GM18907 (cell line): ENCODE data around the gene TMEFF1.
"Not testable (repeated sequence)": the region's sequence is repeated elsewhere in the genome, so short reads cannot be mapped to it uniquely, and the experiment has no call there.

Experiments
- ATAC-seq: cut with Tn5 transposase; IDR thresholded peaks from one replicate; pipeline ENCODE4 v1.9.1; 2021; ENCODE audit warnings: mild to moderate bottlenecking, moderate library complexity; ENCODE audit not compliant: unreplicated experiment

The TMEFF1 gene

GRCh38 chr9:100488177-100488576 is 15.2 kb downstream of the TMEFF1 start:
- no peak for ATAC-seq

- no peak for ATAC-seq
Measured at GRCh38 chr9:100489836-100490235, 16.9 kb downstream of the TMEFF1 start.

- ATAC-seq = no peak
Measured at GRCh38 chr9:100492952-100493351, 20.0 kb downstream of the TMEFF1 start.

GRCh38 chr9:100498592-100498991 is 25.6 kb downstream of the TMEFF1 start:
- no peak for ATAC-seq

- no peak for ATAC-seq
Measured at GRCh38 chr9:100499460-100499859, 26.5 kb downstream of the TMEFF1 start.

GRCh38 chr9:100499866-100500265 is 26.9 kb downstream of the TMEFF1 start:
- ATAC-seq = no peak

- ATAC-seq = peak; percentile 53
Measured at GRCh38 chr9:100505564-100506159, 32.7 kb downstream of the TMEFF1 start.

GRCh38 chr9:100507350-100507749 is 34.4 kb downstream of the TMEFF1 start:
- ATAC-seq = not testable (repeated sequence)

- no peak for ATAC-seq
Measured at GRCh38 chr9:100511205-100511604, 38.3 kb downstream of the TMEFF1 start.

GRCh38 chr9:100515578-100516494 is 42.9 kb downstream of the TMEFF1 start:
- ATAC-seq = no peak

GRCh38 chr9:100521282-100521681 is 48.3 kb downstream of the TMEFF1 start:
- ATAC-seq = no peak

- ATAC-seq = no peak
Measured at GRCh38 chr9:100525563-100525962, 52.6 kb downstream of the TMEFF1 start.

- ATAC-seq = not testable (repeated sequence)
Measured at GRCh38 chr9:100527180-100527794, 54.3 kb downstream of the TMEFF1 start.

GRCh38 chr9:100534401-100534800 is 61.5 kb downstream of the TMEFF1 start:
- ATAC-seq = no peak

GRCh38 chr9:100540327-100540726 is 67.4 kb downstream of the TMEFF1 start:
- no peak for ATAC-seq

- ATAC-seq = no peak
Measured at GRCh38 chr9:100549048-100549447, 76.1 kb downstream of the TMEFF1 start.

GRCh38 chr9:100554935-100555401 is 82.0 kb downstream of the TMEFF1 start:
- peak; percentile 11 for ATAC-seq

GRCh38 chr9:100555471-100555870 is 82.5 kb downstream of the TMEFF1 start:
- ATAC-seq = peak; percentile 56

GRCh38 chr9:100557053-100557452 is 84.1 kb downstream of the TMEFF1 start:
- no peak for ATAC-seq

- no peak for ATAC-seq
Measured at GRCh38 chr9:100561256-100561655, 88.3 kb downstream of the TMEFF1 start.

- no peak for ATAC-seq
Measured at GRCh38 chr9:100567856-100568255, 94.9 kb downstream of the TMEFF1 start.
